Anterior cingulate cortex (tissue), 58 donors: ENCODE results near the gene AK5.

Experiments
- DNase-seq, 58 donors: peaks; one replicate each; lab custom pipeline; 2025; lab: John Stamatoyannopoulos, UW

AK5 gene

DNA sequence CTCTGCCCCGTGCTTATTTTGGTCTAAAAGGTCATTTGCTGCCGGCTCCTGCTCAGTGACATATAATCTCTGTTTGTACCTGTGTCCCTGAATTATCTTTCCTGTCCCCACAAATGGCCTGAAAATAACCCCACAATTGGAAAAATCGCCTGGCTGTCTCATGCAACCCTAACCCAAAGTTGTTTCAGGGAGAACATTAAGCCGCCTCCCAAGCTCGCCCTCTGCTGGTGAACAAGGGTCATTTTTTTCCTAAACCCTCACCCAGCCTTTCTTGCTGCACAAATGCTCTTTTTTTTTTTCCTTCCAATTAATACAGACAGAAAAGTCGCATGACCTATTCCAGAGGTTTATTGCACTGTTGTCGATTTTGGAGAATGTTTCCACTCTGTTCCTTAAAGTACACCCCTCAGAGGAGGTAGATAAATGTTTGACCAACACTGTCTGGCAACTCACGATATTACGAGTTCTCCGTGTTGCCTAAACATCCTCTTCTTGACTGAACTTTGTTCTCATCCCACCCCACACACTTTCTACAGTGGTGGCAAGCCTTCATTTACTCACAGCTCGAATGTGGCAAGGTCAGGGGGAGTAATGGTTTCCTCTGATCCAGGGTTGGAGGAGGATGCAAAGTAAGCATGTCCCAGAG lies 252.0 kb downstream of the AK5 start:
- peak in 50 of 58 donors; percentile 5 to 75 (median 41) for DNase-seq

- DNase-seq, result no peak
These were observed 252.6 kb downstream of the AK5 start for GRCh38 chr1:77534456-77534855.

- DNase-seq, result no peak
These were observed 255.0 kb downstream of the AK5 start for GRCh38 chr1:77536813-77537212.

DNA sequence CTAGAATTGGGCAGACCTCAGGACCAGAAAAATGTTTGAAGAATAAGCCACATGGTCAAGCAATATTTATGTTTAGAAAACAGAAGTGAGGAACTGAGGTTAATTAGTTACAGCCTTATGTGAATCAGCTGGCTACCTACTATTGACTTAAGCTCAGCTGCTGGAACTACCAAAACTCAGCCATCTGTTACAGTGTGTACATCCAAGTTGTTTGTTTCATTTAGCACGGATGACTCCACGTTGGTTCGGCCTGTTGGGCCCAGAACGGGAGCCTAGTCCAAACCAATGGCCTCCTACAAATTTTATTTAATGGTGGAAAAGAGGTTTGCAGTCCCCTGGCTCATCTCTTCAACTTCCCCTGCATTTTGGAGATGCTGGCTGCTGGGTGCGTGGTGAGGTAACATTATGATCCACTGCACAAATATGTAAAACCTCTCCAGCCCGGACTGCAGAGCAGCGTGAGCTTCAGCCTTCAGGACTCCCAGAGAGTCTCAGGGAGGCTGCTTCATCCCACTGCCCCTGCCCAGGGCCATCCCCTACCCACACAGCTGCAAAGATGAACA lies 257.2 kb downstream of the AK5 start:
- DNase-seq, result peak in 4 of 58 donors; percentile 8 to 24 (median 16)

DNA sequence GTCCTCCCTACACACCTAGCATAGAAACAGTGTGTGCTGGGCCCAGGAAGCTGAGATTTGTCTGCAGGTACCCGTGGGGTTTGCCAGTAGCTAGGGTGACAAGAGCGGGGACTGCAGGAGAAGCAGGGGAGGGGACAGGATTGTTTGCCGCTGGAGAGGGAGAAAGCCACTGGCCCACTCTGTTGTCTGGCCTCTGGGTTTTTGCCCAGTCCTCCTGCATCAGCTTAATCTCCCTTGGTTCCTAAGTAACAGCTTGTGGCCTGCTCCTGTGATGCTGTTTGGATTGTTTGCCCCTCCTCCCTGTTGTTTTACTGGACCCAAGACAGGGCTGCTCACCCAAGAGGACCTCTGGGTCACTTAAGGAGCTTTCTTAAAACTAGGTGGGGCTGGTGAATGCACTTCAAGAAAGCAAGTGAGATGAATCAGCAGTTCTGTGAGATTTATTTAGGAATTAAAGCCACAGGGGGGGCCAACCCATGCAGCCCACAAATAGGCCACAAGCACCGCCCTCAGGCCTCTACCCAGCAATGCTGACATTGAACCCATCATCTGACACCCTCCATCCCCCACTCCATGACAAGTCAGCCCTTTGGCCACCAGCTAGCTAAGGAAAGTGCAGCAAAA lies 257.8 kb downstream of the AK5 start:
- peak in 1 of 58 donors; percentile 13 for DNase-seq

DNA sequence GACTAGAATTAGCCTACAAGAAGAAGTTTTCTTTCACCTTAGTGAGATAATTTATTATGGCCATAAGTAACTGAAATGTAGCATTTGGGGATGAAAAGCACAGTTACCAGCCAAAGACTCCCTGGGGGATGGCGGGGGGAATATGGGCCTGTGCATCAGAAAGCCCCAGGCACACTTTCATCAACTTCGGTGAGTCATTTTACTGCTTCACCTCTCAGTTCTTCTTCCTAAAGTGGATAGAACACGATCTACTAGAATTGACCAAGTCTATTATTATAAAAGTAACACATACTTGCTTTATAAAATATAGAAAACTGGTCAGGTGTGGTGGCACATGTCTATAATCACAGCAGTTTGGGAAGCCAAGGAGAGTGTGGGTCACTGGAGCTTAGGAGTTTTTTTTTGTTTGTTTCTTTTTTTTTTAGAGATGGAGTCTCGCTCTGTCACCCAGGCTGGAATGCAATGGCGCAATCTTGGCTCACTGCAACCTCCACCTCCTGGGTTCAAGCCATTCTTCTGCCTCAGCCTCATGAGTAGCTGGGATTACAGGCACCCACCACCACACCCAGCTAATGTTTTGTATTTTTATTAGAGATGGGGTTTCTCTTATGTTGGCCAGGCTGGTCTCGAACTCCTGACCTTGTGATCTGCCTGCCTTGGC lies 258.8 kb downstream of the AK5 start:
- DNase-seq, result no peak

DNA sequence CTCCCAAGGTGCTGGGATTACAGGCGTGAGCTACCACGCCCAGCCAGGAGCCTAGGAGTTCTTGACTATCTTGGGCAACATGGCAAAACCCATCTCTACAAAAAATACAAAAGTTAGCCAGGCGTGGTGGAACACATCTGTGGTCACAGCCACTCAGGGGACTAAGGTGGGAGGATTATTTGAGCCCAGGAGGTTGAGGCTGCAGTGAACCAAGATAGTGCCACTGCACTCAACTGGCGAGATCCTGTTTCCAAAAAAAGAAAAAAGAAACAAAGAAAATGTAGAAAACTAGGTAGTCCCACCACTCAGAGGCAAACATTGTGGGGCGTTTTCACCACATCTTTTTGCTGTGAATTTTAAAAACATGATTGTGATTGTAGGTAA lies 259.3 kb downstream of the AK5 start:
- no peak for DNase-seq

DNA sequence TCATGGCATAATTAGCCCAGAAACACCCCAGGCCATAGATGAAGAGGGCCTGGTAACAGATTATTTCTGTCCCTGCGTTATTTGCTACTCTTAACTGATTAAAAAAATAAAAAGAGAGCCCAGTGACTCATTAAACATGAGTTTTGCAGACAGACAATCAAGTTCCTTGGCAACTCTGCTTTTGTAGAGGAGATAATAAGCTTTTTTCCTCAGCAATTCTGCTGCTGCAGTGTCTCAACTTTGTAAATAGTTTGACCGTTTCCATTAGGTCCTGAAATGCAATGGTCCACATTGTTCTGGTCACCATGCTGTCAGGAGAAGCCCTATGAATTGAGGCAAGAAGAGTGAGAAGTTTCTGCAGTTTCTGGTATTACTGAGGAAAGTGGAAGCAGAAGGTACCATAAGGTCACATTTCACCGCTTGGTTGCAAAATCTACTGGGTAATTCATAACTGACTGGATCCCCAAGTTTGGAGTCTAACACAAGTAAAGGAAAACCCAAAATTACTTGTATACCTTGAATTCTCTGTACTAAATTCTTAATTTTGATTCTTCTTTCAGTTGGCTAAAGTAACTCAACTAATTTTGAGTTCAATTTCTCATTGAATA lies 261.1 kb downstream of the AK5 start:
- DNase-seq, result no peak

DNA sequence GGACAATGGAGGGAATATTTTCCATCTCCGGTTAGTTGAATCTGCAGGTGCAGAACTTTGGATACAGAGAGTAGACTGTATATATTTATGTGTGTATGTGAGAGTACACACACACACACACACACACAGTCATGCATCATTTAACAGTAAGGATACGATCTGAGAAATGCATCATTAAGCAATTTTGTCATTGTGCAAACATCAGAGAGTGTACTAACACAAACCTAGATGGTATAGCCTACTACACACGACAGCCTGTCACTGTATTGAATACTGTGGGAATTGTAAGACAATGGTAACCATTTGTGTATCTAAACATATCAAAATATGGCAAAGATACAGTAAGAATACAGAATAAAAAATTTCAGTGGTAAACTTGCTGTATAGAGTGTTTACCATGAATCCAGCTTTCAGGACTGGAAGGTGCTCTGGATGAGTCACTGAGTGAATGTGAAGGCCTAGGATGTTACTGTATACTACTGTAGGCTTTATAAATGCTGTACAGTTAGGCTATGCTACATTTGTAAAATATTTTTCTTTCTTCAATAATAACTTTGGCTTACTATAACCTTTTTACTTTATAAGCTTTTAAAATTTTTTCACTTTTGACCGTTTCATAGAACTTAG lies 262.1 kb downstream of the AK5 start:
- no peak for DNase-seq

DNA sequence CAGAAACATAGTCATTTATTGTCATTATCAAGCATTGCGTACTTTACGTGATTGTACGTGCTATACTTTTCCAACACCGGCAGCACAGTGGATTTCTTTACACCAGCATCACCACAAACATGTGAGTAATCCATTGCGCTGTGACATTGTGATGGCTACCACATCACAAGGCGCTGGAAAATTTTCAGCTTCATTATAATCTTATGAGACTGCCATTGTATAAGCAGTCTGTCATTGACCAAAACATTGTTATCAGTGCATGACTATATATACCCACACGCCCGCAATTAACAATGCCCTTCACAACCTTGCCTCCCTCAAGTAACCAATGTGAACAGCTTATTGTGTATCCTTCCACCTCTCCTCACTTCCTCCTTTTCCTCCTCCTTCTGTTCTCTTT lies 263.0 kb downstream of the AK5 start:
- DNase-seq, result peak in 4 of 58 donors; percentile 8 to 36 (median 14)

GRCh38 chr1:77545970-77546369 lies 264.2 kb downstream of the AK5 start:
- peak in 2 of 58 donors; percentile 7 to 9 for DNase-seq

DNA sequence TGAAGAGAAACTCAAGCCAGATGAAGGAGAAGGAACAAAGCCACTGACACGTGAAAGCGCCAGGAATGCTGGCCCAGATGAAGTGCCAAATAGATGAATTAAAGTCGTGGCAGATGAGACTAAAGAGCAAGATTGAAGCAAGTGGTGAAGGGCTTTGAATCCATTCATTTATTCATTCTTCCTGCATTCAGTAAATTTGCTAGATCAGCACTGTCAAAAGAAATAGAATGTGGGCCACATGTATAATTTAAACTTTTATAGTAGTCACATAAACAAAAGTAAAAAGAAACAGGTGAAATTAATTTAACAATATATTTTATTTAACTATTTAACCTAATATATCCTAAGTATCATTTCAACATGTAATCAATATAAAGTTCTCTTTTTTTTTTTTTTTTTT lies 265.1 kb downstream of the AK5 start:
- DNase-seq, result no peak

DNA sequence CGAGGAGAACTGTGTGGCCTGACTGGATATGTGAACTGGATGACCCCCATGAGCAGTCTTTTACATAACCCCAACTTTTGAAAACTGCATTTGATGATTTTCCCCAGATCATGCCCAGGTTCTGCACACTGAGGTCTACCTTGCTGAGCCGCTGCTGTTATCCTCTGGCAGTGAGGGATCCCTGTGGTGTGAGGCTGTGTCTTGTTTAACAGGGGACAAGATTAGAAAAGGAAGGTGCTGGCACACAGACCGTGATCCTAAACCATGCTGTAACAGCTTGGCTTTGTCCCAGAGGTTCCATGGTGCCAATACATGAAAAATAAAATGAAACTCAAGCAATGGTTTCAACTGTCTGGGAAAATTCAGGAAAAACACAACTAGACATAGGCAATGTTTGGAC lies 266.5 kb downstream of the AK5 start:
- no peak for DNase-seq

DNA sequence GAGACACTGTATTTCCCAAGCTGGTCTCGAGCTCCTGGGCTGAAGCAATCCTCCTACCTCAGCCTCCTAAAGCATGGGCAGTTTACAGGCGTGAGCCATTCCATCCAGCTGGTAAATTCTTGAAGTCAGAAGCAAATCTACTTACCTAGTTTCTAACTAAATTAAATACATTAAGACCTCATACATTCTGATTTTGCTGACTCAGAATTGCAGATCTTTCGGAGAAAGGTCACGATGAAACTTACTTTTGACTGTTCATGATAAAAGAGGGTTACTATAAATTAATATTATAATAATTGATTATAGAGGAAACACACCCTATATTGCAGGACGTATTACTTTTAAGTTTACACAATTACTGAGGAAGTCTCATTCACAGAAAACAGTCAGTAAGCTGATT lies 268.3 kb downstream of the AK5 start:
- DNase-seq, result no peak

- no peak for DNase-seq
These were observed 270.8 kb downstream of the AK5 start for GRCh38 chr1:77552626-77553025.

GRCh38 chr1:77553568-77554291 lies 271.9 kb downstream of the AK5 start:
- no peak for DNase-seq

- no peak for DNase-seq
These were observed 274.2 kb downstream of the AK5 start for GRCh38 chr1:77556045-77556444.

DNA sequence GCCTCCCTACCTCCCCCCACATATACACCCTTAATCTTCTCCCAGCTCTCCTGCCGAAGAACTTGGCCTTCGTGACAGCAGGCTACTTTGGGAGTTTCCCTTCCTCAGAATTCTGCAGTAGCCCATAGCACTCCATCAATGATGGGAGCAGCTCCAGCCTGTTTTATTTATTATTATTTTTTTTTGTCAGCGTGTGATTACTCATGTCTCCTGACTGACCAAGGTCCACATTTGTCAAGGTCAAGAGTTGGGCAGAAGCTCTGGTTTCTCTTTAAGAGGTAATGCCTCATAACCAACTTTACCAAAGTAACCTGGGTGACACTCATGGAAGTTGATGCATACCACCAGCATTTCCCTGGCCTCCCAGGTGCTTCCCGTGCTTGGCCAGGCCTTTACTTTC lies 275.2 kb downstream of the AK5 start:
- no peak for DNase-seq

GRCh38 chr1:77558591-77559164 lies 276.9 kb downstream of the AK5 start:
- DNase-seq, result no peak

DNA sequence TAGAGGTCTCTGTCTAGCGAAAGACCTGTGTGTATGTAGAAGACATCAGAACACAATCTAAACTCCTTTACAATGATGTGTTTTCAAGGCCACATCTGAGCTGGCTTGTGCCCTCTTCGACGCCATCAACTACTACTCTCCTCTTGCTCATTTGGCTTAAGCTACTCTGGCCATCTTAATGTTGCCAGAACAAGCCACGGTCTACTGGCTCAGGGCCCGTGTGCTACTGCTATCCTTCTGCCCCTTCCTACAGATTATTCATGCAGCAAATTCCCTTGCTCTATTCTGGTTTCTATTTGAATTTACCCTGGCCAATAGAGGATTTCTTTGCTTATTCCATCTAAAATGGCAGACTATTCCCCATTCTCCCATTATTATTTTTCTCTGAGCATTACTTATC lies 278.9 kb downstream of the AK5 start:
- DNase-seq, result no peak
